Osteoblast (primary cell): ENCODE measurements around the gene USP3. TPM values are rescaled to one million over a fixed set of nuclear protein-coding genes. Genes with fewer than 3 reads are reported as not detected.
A peak's percentile ranks its signal among the peaks of the same experiment; 100 is the strongest.

Experiments used
- DNase-seq: peaks from one replicate; pipeline ENCODE4 v3.0.0; 2011; ENCODE audit warnings: low spot score, mixed read lengths; ENCODE audit not compliant: insufficient read length; ENCODE audit errors: missing footprints
- H2AFZ ChIP-seq: 2 replicates; pipeline ENCODE4 v1.6.0; 2011; ENCODE audit warnings: mild to moderate bottlenecking, low read length
- H3K27ac ChIP-seq: 2 replicates; pipeline ENCODE4 v1.5.1; 2011; ENCODE audit warnings: mild to moderate bottlenecking, low read depth, low read length, moderate library complexity
- H3K27me3 ChIP-seq: 2 replicates; pipeline ENCODE4 v1.6.0; 2012; ENCODE audit warnings: mild to moderate bottlenecking, control low read depth, inconsistent platforms, low read length, moderate library complexity; ENCODE audit not compliant: insufficient read depth
- H3K36me3 ChIP-seq: 2 replicates; pipeline ENCODE4 v1.5.1; 2011; ENCODE audit warnings: mild to moderate bottlenecking, low read length, control low read depth, moderate library complexity; ENCODE audit not compliant: insufficient read depth
- H3K4me1 ChIP-seq: 2 replicates; pipeline ENCODE4 v1.5.1; 2011; ENCODE audit warnings: mild to moderate bottlenecking, low read length, control low read depth, moderate library complexity; ENCODE audit not compliant: insufficient read depth
- H3K4me2 ChIP-seq: 2 replicates; pipeline ENCODE4 v1.6.0; 2011; ENCODE audit warnings: mild to moderate bottlenecking, low read length; ENCODE audit not compliant: insufficient read depth
- H3K4me3 ChIP-seq: fragments of 200-600 bp; sonication (generic); 3 replicates; pipeline ENCODE4 v1.5.1; 2012; ENCODE audit warnings: mild to moderate bottlenecking, low read length, inconsistent platforms; ENCODE audit not compliant: insufficient read depth
- H3K79me2 ChIP-seq: 2 replicates; pipeline ENCODE4 v1.6.0; 2012; ENCODE audit warnings: mild to moderate bottlenecking, low read length, control low read depth, inconsistent platforms; ENCODE audit not compliant: insufficient read depth
- H3K9me3 ChIP-seq: 2 replicates; pipeline ENCODE4 v1.5.1; 2011; ENCODE audit warnings: low read depth, low read length, control low read depth
- H4K20me1 ChIP-seq: 2 replicates; pipeline ENCODE4 v1.6.0; 2012; ENCODE audit warnings: mild to moderate bottlenecking, low read length, control low read depth; ENCODE audit not compliant: insufficient read depth
- total RNA-seq: library from RNA; depleted of rRNA; stranded (reverse); fragments of >200 nt; gene quantifications from 2 replicates; pipeline ENCODE4 v1.2.3, GENCODE V29; 2012
- TF ChIP-seq, protein P1 (sequence below): IDR thresholded peaks from 2 replicates; pipeline ENCODE4 v1.5.1; 2011; ENCODE audit warnings: mild to moderate bottlenecking, low read depth, low read length, moderate library complexity; ENCODE audit errors: extremely low read depth

Gene USP3
- total RNA-seq, 1 donor, result 60.1 TPM

DNA sequence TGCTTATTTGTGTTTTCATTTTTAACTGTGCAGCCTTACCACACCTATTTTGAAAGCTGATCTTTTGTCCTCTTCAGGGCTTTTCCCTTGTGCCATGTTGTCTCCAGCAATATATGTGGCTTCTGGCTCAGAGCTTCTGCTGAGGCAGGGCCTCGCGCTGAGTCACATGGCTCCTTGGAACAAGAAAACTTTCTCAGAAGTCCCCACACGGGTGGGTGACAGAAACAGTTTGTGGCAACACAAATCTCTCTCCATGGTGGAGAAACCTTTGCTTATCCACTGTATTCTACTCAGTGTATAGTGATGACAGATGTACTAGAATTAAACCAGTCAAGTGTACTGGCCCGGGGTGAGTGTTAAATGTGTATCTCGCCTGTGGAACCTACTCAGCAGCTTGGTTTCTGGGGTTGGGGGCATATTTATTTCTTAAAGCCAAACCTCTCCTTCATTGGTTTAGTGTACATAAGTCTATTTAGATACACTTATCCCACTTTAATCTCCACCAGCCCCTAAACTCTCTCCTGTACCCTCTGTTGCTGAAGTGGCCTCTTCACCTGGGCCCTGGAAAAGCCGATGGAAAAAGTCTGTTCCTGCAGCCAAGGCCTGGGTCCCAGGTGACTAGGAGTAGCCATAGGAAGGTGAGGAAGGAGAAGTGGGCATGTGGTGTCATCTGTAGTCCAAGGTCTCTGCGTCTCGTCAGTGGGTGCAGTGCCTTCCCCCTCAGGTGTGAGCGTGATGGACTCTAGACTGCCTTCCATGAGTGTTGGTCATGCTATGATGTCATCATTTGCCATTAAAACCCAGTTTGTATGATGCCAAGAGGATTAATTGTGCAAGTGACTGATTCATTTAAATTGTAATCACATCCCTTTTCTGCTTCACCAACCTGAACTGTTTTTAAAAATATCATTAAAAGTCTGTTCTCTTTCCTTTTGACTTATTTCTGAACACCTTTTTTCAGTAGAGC is 89.6 kb downstream of the USP3 start:
- no peak overlapping the region for H3K27ac ChIP-seq
- DNase-seq, result no peak
- peaks cover 13% of the 10 kb centered on the region for H3K4me1 ChIP-seq
- peaks cover 2% of the 10 kb centered on the region for H4K20me1 ChIP-seq
- no peak overlapping the region for H3K4me3 ChIP-seq
- no peaks in the 10 kb centered on the region for H3K9me3 ChIP-seq
- no peaks in the 10 kb centered on the region for H3K27me3 ChIP-seq
- TF ChIP-seq, protein P1, sequence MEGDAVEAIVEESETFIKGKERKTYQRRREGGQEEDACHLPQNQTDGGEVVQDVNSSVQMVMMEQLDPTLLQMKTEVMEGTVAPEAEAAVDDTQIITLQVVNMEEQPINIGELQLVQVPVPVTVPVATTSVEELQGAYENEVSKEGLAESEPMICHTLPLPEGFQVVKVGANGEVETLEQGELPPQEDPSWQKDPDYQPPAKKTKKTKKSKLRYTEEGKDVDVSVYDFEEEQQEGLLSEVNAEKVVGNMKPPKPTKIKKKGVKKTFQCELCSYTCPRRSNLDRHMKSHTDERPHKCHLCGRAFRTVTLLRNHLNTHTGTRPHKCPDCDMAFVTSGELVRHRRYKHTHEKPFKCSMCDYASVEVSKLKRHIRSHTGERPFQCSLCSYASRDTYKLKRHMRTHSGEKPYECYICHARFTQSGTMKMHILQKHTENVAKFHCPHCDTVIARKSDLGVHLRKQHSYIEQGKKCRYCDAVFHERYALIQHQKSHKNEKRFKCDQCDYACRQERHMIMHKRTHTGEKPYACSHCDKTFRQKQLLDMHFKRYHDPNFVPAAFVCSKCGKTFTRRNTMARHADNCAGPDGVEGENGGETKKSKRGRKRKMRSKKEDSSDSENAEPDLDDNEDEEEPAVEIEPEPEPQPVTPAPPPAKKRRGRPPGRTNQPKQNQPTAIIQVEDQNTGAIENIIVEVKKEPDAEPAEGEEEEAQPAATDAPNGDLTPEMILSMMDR, result no peak
- H2AFZ ChIP-seq, result no peak overlapping the region
- peaks cover 4% of the 10 kb centered on the region for H3K79me2 ChIP-seq
- peaks cover 38% of the 10 kb centered on the region for H3K36me3 ChIP-seq
- no peak overlapping the region for H3K4me2 ChIP-seq

DNA sequence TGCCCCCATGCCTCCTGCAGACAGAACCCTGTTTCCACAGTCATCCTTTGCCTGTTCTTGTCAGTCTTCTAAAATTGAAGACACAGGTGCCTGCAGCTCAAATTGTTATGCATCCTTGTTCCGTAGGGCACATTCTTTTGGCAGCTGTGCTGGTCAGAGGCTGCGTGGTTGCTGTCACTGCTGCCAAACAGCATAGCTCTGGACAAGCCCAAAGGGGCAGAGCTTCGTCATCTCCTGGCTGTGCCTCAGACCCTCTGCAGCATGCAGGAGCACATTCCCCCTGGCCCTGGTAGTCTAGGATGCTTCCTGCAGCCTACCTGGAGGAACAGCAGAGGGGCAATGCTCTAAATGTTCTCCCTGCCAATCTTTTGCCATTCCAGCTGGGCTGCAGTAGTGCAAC is 90.7 kb downstream of the USP3 start:
- TF ChIP-seq, protein P1, result no peak

DNA sequence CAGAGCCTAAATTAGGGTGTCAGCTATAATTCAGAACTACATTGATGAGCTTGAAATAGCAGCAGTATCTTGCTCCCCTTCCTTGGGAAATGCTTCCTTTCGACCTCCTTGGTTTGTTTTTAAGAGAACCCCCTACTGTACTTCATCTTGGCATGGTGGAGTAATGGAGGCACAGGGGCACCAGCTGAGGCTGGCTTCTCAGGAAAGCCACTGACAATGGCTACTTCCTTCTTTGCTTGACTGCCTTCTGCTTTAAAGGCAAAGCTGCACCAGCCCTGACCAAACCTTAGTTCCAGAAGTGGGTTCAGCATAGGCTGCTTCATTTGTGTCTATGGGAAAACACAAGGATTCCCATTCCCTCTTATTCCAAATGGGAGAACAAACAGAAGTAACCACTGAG is 91.3 kb downstream of the USP3 start:
- no peak overlapping the region for H2AFZ ChIP-seq
- no peak overlapping the region for H3K4me3 ChIP-seq
- peaks cover 2% of the 10 kb centered on the region for H4K20me1 ChIP-seq
- H3K4me2 ChIP-seq, result no peak overlapping the region
- peaks cover 21% of the 10 kb centered on the region for H3K36me3 ChIP-seq
- no peak overlapping the region for H3K27ac ChIP-seq
- DNase-seq, result peak; percentile 25
- no peaks in the 10 kb centered on the region for H3K27me3 ChIP-seq
- TF ChIP-seq, protein P1, result no peak
- H3K9me3 ChIP-seq, result no peaks in the 10 kb centered on the region
- peaks cover 14% of the 10 kb centered on the region for H3K79me2 ChIP-seq
- H3K4me1 ChIP-seq, result peaks cover 28% of the 10 kb centered on the region

More for the DNA sequence above, 90.7 kb downstream of the USP3 start:
- no peak overlapping the region for H2AFZ ChIP-seq
- H3K27me3 ChIP-seq, result no peaks in the 10 kb centered on the region
- DNase-seq, result no peak
- no peak overlapping the region for H3K27ac ChIP-seq
- H3K36me3 ChIP-seq, result peaks cover 27% of the 10 kb centered on the region
- H3K4me1 ChIP-seq, result peaks cover 23% of the 10 kb centered on the region
- H3K9me3 ChIP-seq, result no peaks in the 10 kb centered on the region
- H4K20me1 ChIP-seq, result peaks cover 2% of the 10 kb centered on the region
- H3K4me3 ChIP-seq, result no peak overlapping the region
- H3K79me2 ChIP-seq, result peaks cover 10% of the 10 kb centered on the region
- no peak overlapping the region for H3K4me2 ChIP-seq

DNA sequence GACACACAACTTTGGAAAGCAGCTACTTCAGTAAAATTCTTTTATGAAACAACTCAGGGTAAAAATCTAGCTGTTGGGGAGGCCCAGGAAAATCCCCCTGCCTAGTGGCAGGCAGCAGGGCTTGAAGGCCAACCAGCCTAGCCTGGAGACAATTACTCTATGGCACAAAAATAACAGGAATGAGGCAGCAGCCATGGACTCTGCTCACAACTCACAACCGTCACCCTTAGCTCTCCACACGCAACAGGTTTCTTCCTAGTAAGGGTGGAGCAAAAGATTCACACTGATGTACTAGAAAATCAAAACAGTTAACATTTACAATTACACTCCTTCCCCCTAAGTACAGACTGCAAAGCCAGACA is 92.3 kb downstream of the USP3 start:
- Histone ChIP-seq H3K4me2 (peak overlapping the region; percentile 67), H3K9me3 (no peaks in the 10 kb centered on the region), H3K27ac (peak overlapping the region; percentile 73), H4K20me1 (peaks cover 2% of the 10 kb centered on the region), H3K4me1 (peaks cover 29% of the 10 kb centered on the region), H3K36me3 (peaks cover 11% of the 10 kb centered on the region), H3K79me2 (peaks cover 14% of the 10 kb centered on the region), H3K4me3 (peak overlapping the region; percentile 35), H3K27me3 (no peaks in the 10 kb centered on the region), H2AFZ (peak overlapping the region; percentile 54)
- peak; percentile 84 for DNase-seq
- TF ChIP-seq, protein P1, result no peak
